HCT116 (cell line): ENCODE measurements around the gene FOXP1.

Source experiments
- CTCF ChIP-seq, 3 experiments: fragments of 200-600 bp in 1 of 3; sonication (generic) in 1 of 3; IDR thresholded peaks in 2 of 3; conservative IDR thresholded peaks in 1 of 3; 2 replicates each; pipeline ENCODE4 v1.5.1; 2012 to 2017; ENCODE audit warnings: low read depth in 2 of 3, low read length in 2 of 3, antibody characterized with exemption in 1 of 3, borderline replicate concordance in 1 of 3, control low read depth in 1 of 3, mild to moderate bottlenecking in 1 of 3, mixed read lengths in 1 of 3, mixed run types in 1 of 3, moderate library complexity in 1 of 3; ENCODE audit not compliant: insufficient read depth in 1 of 3
- EZH2 ChIP-seq: fragments of 200-600 bp; sonication (generic); IDR thresholded peaks from 2 replicates; pipeline ENCODE4 v1.6.1; 2017; ENCODE audit warnings: antibody characterized with exemption, mixed run types
- POLR2A ChIP-seq: IDR thresholded peaks from 2 replicates; pipeline ENCODE4 v1.7.0; 2011; ENCODE audit warnings: borderline replicate concordance; ENCODE audit not compliant: insufficient read depth, insufficient read length; ENCODE audit errors: extremely low read depth
- ZFX ChIP-seq: fragments of 450-650 bp; IDR thresholded peaks from 2 replicates; pipeline ENCODE4 v1.6.1; 2017

GRCh38 chr3:71461749-71462483 lies 121.6 kb downstream of the FOXP1 start:
- TF ChIP-seq POLR2A (no peak), ZFX (no peak), EZH2 (no peak), CTCF (IDR thresholded peaks at IDR 0.05 in 2 of 3, conservative IDR thresholded peaks at IDR 0.05 in 1 of 3; ENCODE audit: borderline replicate concordance in 1 of 3, insufficient read depth in 1 of 3, low read depth in 2 of 3, low read length in 2 of 3) (no peak)
